Fibroblast of skin of right quadriceps (primary cell): ENCODE measurements around the gene ANKRD28.
A peak's percentile ranks its signal among the peaks of the same experiment; 100 is the strongest.
"Not testable (repeated sequence)": the region's sequence is repeated elsewhere in the genome, so short reads cannot be mapped to it uniquely, and the experiment has no call there.

Experiments
- DNase-seq: peaks from one replicate; pipeline ENCODE4 v3.0.0-alpha.2; 2013

Gene ANKRD28

GRCh38 chr3:15633766-15634598 is 163.8 kb downstream of the ANKRD28 start:
- no peak for DNase-seq

DNA sequence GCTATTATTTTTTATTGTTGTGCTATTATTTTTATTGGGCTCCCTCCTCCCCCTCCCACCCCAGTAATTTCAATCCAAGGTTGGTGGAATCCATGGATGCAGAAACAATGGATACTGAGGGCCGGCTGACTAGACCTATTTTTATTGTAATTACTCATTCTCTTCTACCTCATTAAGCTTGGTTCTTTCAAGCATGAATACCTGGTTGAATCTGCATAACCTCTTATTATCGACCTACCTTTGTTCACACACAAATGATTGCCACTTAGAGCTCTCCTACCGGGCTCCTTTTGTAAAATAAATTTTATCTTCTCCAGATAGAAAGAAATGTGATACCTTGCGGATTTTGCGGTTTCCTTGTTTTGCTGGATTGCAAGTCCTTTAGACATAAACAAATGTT is 164.6 kb downstream of the ANKRD28 start:
- no peak for DNase-seq

GRCh38 chr3:15632212-15632580 is 165.6 kb downstream of the ANKRD28 start:
- no peak for DNase-seq

DNA sequence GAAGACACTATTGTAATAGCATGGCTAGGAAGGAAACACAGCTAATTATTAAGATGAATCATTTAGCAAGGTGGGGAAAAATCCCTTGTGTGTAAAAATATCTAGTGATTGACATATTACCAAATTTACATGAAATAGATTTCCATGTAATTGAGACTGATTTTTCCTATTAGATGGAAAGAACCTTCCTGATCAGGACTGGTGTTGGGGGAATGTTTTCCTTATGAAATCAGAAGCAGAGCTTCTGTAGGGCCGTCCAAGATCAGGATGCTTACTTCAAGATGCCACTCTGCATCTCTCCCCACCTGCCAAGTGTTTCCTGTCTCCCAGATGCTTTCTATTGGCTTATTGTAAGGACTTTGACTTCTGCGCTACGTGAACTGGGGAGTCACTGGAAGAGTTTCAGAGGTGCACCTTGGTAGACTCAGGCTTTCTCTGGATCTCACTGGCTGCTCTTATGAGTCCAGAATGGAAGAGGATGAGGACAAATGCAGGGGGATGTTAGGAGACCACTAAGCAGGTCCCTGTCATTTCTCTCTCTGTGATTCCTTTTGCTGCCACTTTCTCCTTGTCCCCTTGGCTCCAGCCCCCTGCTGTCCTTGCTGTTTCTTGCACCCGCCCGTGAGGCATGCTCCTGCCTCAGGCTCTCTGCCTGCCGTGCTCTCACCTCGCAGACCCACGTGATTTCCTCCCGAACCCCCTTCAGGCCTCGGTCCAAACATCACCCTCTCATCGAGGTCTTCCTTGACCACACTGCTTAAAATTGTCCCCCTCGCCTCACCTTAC is 166.2 kb downstream of the ANKRD28 start:
- no peak for DNase-seq

- DNase-seq = peak; percentile 91
These were observed 167.0 kb downstream of the ANKRD28 start for GRCh38 chr3:15630646-15631350.

DNA sequence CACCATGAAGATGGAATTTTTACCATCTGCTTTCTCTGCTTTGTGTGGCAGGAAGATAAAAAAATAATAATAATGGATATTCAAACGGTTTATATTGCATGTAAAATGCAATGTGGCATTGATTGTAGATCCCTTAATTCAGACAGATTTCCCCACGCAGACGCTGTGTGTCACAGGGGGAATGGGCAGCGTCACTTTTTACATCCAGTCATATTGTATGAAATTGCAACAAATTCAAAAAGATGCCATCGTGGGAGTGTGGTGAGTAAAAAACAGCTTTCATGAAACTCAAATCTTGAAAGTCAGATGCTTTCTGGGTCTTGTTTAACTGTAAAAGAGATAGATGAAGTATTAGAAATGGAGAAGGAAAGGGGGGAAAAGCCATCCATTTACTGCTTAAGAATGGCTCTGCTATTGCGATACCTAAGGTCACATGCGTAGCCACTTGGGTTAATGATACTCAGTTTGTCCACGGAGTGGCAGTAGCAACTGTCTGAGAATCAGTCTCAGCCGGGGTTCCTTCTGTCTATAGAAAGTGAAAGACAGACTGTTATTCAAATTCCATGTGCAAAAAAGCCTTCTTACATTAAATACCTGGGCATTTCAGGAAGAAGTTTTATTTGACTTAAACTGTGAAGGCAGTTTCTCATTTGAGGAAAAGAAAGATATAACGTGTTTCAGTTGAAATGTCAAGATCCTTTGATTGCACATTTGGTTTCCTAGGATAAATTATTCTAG is 167.8 kb downstream of the ANKRD28 start:
- peak; percentile 83 for DNase-seq

DNA sequence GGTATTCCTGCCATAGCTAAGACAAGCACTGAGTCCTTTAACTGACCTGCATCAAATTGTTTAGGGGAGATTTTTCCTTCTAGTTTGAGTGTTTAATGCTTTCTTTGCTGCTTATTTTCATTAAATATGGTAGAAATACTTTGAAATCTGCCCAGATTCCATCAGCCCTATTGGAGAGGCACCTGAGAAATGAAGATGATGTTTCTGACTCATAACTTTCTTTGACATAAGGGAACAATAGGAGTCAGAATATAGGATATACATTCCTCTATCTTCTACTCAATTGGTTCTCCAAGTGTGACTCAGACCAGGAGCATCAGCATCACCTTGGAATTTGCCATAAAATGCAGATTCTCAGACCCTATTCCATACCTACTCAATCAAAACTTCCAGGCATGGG is 168.8 kb downstream of the ANKRD28 start:
- DNase-seq = no peak

DNA sequence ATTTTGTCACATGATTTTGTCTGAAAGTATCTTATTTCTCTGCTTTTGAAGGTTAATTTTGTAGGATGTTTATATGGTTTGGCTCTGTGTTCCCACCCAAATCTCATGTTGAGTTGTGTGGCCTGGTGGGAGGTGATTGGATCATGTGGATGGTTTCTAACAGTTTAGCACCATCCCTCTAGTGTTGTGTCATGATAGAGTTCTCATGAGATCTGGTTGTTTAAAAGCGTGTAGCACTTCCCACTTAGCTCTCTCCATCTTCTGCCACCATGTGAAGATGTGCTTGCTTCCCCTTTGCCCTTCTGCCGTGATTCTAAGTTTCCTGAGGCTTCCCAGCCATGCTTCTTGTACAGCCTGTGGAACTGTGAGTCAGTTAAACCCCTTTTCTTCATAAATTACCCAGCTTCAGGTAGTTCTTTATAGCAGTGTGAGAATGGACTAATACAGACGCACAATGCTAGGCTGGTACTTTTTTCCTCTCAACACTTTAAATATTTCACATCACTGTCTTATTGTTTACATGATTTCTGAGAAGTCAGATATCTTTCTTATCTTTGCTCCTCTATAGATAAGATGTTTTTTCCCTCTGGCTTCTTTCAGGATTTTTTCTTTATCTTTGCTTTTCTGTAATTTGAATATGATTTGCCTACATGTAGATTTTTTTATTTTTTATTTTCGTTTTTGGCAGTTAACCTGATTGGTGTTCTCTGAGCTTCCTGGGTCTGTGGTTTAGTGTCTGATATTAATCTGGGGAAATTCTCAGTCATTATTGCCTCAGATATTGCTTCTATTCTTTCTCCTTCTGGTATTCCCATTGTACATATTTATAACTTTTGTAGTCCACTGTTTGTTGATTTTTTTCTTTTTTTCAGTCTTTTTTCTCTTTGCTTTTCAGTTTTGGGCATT is 174.0 kb downstream of the ANKRD28 start:
- no peak for DNase-seq

- not testable (repeated sequence) for DNase-seq
These were observed 177.9 kb downstream of the ANKRD28 start for GRCh38 chr3:15619659-15620464.
